Parathyroid adenoma (tissue), 2 donors: ENCODE measurements around the gene LONP1.

Experiments
- H2AFZ ChIP-seq: fragments of 300-600 bp; sonication (generic); one replicate; pipeline ENCODE4 v1.7.0; 2017; ENCODE audit warnings: antibody characterized with exemption, mild to moderate bottlenecking
- H3K27ac ChIP-seq: fragments of 300-600 bp; sonication (generic); one replicate; pipeline ENCODE4 v1.7.0; 2017
- H3K27me3 ChIP-seq: fragments of 300-600 bp; sonication (generic); one replicate; pipeline ENCODE4 v1.7.0; 2017; ENCODE audit warnings: low read length; ENCODE audit not compliant: control insufficient read depth, insufficient read depth
- H3K36me3 ChIP-seq: fragments of 300-600 bp; sonication (generic); one replicate; pipeline ENCODE4 v1.7.0; 2017; ENCODE audit warnings: low read length; ENCODE audit not compliant: control insufficient read depth, insufficient read depth
- H3K4me1 ChIP-seq: fragments of 300-600 bp; sonication (generic); one replicate; pipeline ENCODE4 v1.7.0; 2017; ENCODE audit warnings: control low read depth
- H3K4me2 ChIP-seq: fragments of 300-600 bp; sonication (generic); one replicate; pipeline ENCODE4 v1.7.0; 2017; ENCODE audit warnings: low read length
- H3K4me3 ChIP-seq: fragments of 300-600 bp; sonication (generic); one replicate; pipeline ENCODE4 v1.7.0; 2017; ENCODE audit warnings: low read depth, low read length
- H3K79me2 ChIP-seq: fragments of 300-600 bp; sonication (generic); one replicate; pipeline ENCODE4 v1.7.0; 2017; ENCODE audit warnings: control low read depth
- H3K9ac ChIP-seq: fragments of 300-600 bp; sonication (generic); one replicate; pipeline ENCODE4 v1.7.0; 2017; ENCODE audit warnings: mild to moderate bottlenecking
- H3K9me3 ChIP-seq: fragments of 300-600 bp; sonication (generic); one replicate; pipeline ENCODE4 v1.7.0; 2017; ENCODE audit warnings: low read length; ENCODE audit not compliant: control insufficient read depth
- CTCF ChIP-seq: fragments of 300-600 bp; sonication (generic); IDR thresholded peaks from one replicate; pipeline ENCODE4 v1.7.0; 2017; ENCODE audit warnings: antibody characterized with exemption, mild to moderate bottlenecking
- donor health status: primary hyperparathyroidism.

The LONP1 gene

GRCh38 chr19:5661483-5661882, 58.5 kb downstream of the LONP1 start:
- no peak for TF ChIP-seq CTCF
- no peaks in the 10 kb centered on the region for H3K4me1 ChIP-seq
- no peaks in the 10 kb centered on the region for H3K27me3 ChIP-seq
- H3K9me3 ChIP-seq, result no peaks in the 10 kb centered on the region
- no peak overlapping the region for H2AFZ ChIP-seq
- peaks cover 22% of the 10 kb centered on the region for H3K79me2 ChIP-seq
- no peak overlapping the region for H3K9ac ChIP-seq
- H3K27ac ChIP-seq, result no peak overlapping the region
- no peak overlapping the region for H3K4me2 ChIP-seq
- H3K36me3 ChIP-seq, result no peaks in the 10 kb centered on the region
- H3K4me3 ChIP-seq, result no peak overlapping the region

- Histone ChIP-seq H3K27ac (no peak overlapping the region), H3K4me3 (no peak overlapping the region), H3K4me1 (no peaks in the 10 kb centered on the region), H3K4me2 (no peak overlapping the region), H3K9me3 (no peaks in the 10 kb centered on the region), H3K36me3 (no peaks in the 10 kb centered on the region), H3K9ac (no peak overlapping the region), H2AFZ (no peak overlapping the region), H3K27me3 (no peaks in the 10 kb centered on the region), H3K79me2 (peaks cover 52% of the 10 kb centered on the region)
- TF ChIP-seq CTCF, result no peak
Measured at GRCh38 chr19:5655412-5655811, 64.5 kb downstream of the LONP1 start.

- no peaks in the 10 kb centered on the region for H3K9me3 ChIP-seq
- no peaks in the 10 kb centered on the region for H3K36me3 ChIP-seq
- no peak for TF ChIP-seq CTCF
Measured at GRCh38 chr19:5654931-5655330, 65.0 kb downstream of the LONP1 start.

GRCh38 chr19:5652261-5652660, 67.7 kb downstream of the LONP1 start:
- no peak for TF ChIP-seq CTCF

More at GRCh38 chr19:5654931-5655330, 65.0 kb downstream of the LONP1 start:
- no peak overlapping the region for H3K9ac ChIP-seq
- H3K79me2 ChIP-seq, result peaks cover 52% of the 10 kb centered on the region
- H3K27ac ChIP-seq, result no peak overlapping the region
- H3K4me2 ChIP-seq, result no peak overlapping the region
- no peak overlapping the region for H2AFZ ChIP-seq
- H3K27me3 ChIP-seq, result no peaks in the 10 kb centered on the region
- H3K4me1 ChIP-seq, result no peaks in the 10 kb centered on the region
- no peak overlapping the region for H3K4me3 ChIP-seq

GRCh38 chr19:5651361-5651760, 68.6 kb downstream of the LONP1 start:
- Histone ChIP-seq H3K27me3 (no peaks in the 10 kb centered on the region), H3K9me3 (no peaks in the 10 kb centered on the region), H3K27ac (no peak overlapping the region), H3K79me2 (peaks cover 51% of the 10 kb centered on the region), H3K9ac (no peak overlapping the region), H3K4me2 (no peak overlapping the region), H2AFZ (no peak overlapping the region), H3K4me3 (no peak overlapping the region), H3K4me1 (no peaks in the 10 kb centered on the region), H3K36me3 (no peaks in the 10 kb centered on the region)
- TF ChIP-seq CTCF, result no peak

More at GRCh38 chr19:5652261-5652660, 67.7 kb downstream of the LONP1 start:
- Histone ChIP-seq H2AFZ (no peak overlapping the region), H3K9me3 (no peaks in the 10 kb centered on the region), H3K79me2 (peaks cover 47% of the 10 kb centered on the region), H3K27ac (no peak overlapping the region), H3K4me2 (no peak overlapping the region), H3K36me3 (no peaks in the 10 kb centered on the region), H3K9ac (no peak overlapping the region), H3K4me1 (no peaks in the 10 kb centered on the region), H3K4me3 (no peak overlapping the region), H3K27me3 (no peaks in the 10 kb centered on the region)
